A673 (cell line): ENCODE results near the gene GLI3.

ENCODE experiments used
- EZH2 ChIP-seq: fragments of 200-600 bp; sonication (generic); IDR thresholded peaks from 2 replicates; pipeline ENCODE4 v1.6.1; 2017; ENCODE audit warnings: borderline replicate concordance, low read depth, mild to moderate bottlenecking, mixed read lengths, antibody characterized with exemption, low read length; ENCODE audit not compliant: poor library complexity, severe bottlenecking
- TF ChIP-seq, protein P1 (sequence below): fragments of 300-800, 200-600 bp; sonication (generic); conservative IDR thresholded peaks from 2 replicates; pipeline ENCODE4 v1.5.1; 2017; ENCODE audit warnings: low read depth, mild to moderate bottlenecking, antibody characterized with exemption, low read length, moderate library complexity, mixed read lengths

DNA sequence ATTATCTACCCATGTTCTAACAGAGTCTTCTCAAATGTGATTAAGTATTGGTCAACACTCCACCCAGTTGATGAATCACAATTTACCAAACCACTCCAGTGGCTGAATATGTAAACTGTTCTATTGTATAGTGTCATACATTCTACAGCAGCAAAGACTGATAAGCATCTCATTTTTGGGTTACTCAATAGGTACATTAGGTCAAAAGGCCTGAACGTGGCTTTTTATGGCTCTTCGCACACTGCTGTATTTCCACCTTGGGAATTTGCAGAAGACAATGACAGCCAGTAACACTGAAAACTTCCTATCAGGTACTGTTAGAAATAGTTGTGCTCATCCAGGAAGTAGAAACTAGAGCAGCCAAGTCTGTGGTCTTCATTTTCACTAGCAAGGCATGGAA is 166.9 kb downstream of the GLI3 start:
- TF ChIP-seq, protein P1, sequence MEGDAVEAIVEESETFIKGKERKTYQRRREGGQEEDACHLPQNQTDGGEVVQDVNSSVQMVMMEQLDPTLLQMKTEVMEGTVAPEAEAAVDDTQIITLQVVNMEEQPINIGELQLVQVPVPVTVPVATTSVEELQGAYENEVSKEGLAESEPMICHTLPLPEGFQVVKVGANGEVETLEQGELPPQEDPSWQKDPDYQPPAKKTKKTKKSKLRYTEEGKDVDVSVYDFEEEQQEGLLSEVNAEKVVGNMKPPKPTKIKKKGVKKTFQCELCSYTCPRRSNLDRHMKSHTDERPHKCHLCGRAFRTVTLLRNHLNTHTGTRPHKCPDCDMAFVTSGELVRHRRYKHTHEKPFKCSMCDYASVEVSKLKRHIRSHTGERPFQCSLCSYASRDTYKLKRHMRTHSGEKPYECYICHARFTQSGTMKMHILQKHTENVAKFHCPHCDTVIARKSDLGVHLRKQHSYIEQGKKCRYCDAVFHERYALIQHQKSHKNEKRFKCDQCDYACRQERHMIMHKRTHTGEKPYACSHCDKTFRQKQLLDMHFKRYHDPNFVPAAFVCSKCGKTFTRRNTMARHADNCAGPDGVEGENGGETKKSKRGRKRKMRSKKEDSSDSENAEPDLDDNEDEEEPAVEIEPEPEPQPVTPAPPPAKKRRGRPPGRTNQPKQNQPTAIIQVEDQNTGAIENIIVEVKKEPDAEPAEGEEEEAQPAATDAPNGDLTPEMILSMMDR, result no peak
- no peak for TF ChIP-seq EZH2
